ENCODE data around the gene PRM1. TPM values are rescaled to one million over a fixed set of nuclear protein-coding genes. Genes with fewer than 3 reads are reported as not detected.

Gene PRM1
- total and polyA plus RNA-seq, 11 donors, result not detected

DNA sequence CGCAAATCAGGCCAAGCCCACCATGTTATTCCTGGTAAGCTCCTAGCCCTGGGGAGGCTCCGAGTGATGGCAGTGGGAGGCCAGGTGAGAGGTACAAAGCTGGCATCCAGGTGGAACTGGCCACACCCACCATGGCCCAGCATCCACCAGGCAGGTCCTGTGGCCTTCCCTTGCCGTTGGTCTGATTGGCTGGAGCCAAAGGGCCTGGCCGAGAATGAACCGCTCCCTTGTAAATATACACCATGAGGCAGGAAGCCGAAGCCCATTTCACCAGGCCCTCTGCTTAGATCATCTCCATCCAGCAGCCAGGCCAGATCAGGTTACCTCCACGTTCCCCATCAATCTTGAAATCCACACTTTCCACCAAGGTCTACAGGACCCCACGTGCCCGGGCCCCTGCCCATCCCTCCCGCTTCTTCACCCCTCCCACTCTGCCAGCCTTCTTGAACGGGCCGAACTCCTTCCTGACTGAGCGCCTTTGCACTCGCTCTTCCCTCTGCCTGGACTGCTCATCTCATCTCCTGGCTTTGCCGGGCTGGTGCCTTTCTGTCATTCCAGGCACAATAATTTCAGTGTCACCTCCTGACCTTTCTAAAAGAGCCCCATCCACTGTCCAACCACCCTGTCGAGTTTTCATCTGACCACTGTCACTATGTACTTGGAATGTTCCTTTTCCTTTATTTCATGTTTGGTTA, 30.9 kb downstream of the PRM1 start:
- peak in 1 of 5 donors; percentile 33 for DNase-seq
- TF ChIP-seq, protein P1, sequence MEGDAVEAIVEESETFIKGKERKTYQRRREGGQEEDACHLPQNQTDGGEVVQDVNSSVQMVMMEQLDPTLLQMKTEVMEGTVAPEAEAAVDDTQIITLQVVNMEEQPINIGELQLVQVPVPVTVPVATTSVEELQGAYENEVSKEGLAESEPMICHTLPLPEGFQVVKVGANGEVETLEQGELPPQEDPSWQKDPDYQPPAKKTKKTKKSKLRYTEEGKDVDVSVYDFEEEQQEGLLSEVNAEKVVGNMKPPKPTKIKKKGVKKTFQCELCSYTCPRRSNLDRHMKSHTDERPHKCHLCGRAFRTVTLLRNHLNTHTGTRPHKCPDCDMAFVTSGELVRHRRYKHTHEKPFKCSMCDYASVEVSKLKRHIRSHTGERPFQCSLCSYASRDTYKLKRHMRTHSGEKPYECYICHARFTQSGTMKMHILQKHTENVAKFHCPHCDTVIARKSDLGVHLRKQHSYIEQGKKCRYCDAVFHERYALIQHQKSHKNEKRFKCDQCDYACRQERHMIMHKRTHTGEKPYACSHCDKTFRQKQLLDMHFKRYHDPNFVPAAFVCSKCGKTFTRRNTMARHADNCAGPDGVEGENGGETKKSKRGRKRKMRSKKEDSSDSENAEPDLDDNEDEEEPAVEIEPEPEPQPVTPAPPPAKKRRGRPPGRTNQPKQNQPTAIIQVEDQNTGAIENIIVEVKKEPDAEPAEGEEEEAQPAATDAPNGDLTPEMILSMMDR (IDR thresholded peaks at IDR 0.05), result no peak
- no peak for TF ChIP-seq POLR2A (IDR thresholded peaks at IDR 0.05)
- Histone ChIP-seq H3K9me3 (no peaks in the 10 kb centered on the region), H3K27ac (no peak overlapping the region), H3K27me3 (no peaks in the 10 kb centered on the region), H3K4me1 (peaks cover 0 to 38% (median 10%) of the 10 kb centered on the region in 12 donors), H3K36me3 (peaks cover 0 to 27% (median 0%) of the 10 kb centered on the region in 9 donors), H3K4me3 (no peak overlapping the region)
- 77 to 84% (median 80%) methylated on average over 13 to 16 of the region's 16 CpGs for WGBS, 4 donors
- no peak for ATAC-seq
- intact Hi-C loops (cut with DNase I), result loop anchor here in 6 of 10 donors (5.0 to 10.0 kb wide), 7 partner anchors 85 to 505 kb away; partner anchors contain the start of gene NUBP1 (in 1 of the 6)

GRCh38 chr16:11249233-11250061, 31.7 kb downstream of the PRM1 start:
- ATAC-seq, result no peak

DNA sequence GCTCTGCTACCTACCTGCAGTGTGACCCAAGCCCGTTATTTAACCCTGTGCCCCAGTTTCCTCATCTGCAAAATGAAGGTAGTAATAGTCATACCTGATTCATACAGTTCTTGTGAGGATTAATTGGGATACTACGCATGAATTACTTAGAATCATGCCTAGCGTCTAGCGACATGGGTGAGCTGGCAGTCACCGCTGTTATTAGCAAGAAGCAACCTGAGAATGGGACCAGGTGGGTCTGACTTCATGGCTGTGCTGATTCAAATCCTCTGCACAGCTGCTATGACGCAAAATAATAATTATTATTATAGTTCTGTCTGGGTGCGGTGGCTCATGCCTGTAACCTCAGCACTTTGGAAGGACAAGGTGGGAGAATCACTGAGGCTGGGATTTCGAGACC, 33.0 kb downstream of the PRM1 start:
- Histone ChIP-seq H3K27ac (no peak overlapping the region), H3K4me3 (no peak overlapping the region), H3K9me3 (no peaks in the 10 kb centered on the region), H3K27me3 (no peaks in the 10 kb centered on the region), H3K36me3 (peaks cover 0 to 7% (median 0%) of the 10 kb centered on the region in 9 donors), H3K4me1 (peaks cover 0 to 19% (median 0%) of the 10 kb centered on the region in 12 donors)
- intact Hi-C loops (cut with DNase I), result loop anchor here in 1 of 10 donors (10.0 kb wide), 1 partner anchor 83 kb away; no protein-coding TSS in a partner anchor
- TF ChIP-seq, protein P1 (IDR thresholded peaks at IDR 0.05), result no peak
- TF ChIP-seq POLR2A (IDR thresholded peaks at IDR 0.05), result no peak
- 89 to 95% (median 93%) methylated on average over 8 of the region's 8 CpGs for WGBS, 4 donors
- DNase-seq (no peak), ATAC-seq (no peak)

More at GRCh38 chr16:11249233-11250061, 31.7 kb downstream of the PRM1 start:
- peak in 1 of 5 donors; percentile 54 for DNase-seq
- Histone ChIP-seq H3K36me3 (peaks cover 0 to 19% (median 0%) of the 10 kb centered on the region in 9 donors), H3K4me1 (peaks cover 0 to 32% (median 4%) of the 10 kb centered on the region in 12 donors), H3K27ac (no peak overlapping the region), H3K27me3 (no peaks in the 10 kb centered on the region), H3K9me3 (no peaks in the 10 kb centered on the region), H3K4me3 (no peak overlapping the region)
- TF ChIP-seq POLR2A (IDR thresholded peaks at IDR 0.05), result no peak
- TF ChIP-seq, protein P1 (IDR thresholded peaks at IDR 0.05), result no peak
- intact Hi-C loops (cut with DNase I), result loop anchor here in 6 of 10 donors (5.0 to 10.0 kb wide), 7 partner anchors 85 to 505 kb away; partner anchors contain the start of gene NUBP1 (in 1 of the 6)
- 93 to 94% (median 93%) methylated on average over 63 of the region's 63 CpGs for WGBS, 4 donors

DNA sequence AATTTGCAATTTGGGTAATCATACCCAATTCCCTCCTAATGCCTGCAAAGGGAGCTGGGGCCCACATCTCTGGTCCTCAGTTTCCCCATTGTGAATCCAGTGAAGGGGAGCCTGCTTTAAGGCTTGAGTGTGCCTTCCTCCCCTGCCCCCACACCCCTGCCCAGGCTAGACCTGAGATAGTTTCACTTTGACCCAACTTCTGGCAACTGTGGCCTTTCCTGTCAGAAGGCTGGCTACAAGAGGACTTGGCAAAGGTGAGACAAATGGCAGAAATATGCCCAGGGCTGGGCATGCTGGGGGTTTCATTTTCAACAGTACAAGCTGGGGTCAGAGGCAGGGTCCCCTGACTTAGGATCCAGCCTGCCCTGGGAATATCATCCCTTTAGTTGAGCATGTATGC, 35.1 kb downstream of the PRM1 start:
- no peak for TF ChIP-seq POLR2A (IDR thresholded peaks at IDR 0.05)
- TF ChIP-seq, protein P1 (IDR thresholded peaks at IDR 0.05), result no peak
- Histone ChIP-seq H3K4me1 (peaks cover 0 to 16% (median 0%) of the 10 kb centered on the region in 12 donors), H3K4me3 (no peak overlapping the region), H3K27ac (no peak overlapping the region), H3K27me3 (no peaks in the 10 kb centered on the region), H3K9me3 (no peaks in the 10 kb centered on the region), H3K36me3 (no peaks in the 10 kb centered on the region)
- intact Hi-C loops (cut with DNase I), result loop anchor here in 1 of 10 donors (10.0 kb wide), 1 partner anchor 81 kb away; no protein-coding TSS in a partner anchor
- no peak for ATAC-seq
- no peak for DNase-seq
